Motor neuron (in vitro differentiated cells): ENCODE results near the gene KDM5A. TPM values are rescaled to one million over a fixed set of nuclear protein-coding genes. Genes with fewer than 3 reads are reported as not detected.

Experiments used
- ATAC-seq, 8 experiments: fragments of 200-7000 bp; cut with Tn5 transposase; replicated peaks in 6 of 8; 2 replicates each; pipeline ENCODE4 v1.8.0; 2021; ENCODE audit warnings: mild to moderate bottlenecking in 8 of 8, moderate library complexity in 8 of 8
- H3K27ac ChIP-seq, 2 donors: fragments of 250-450 bp; sonication (Bioruptor Pico); 2 replicates each; pipeline ENCODE4 v1.9.0; 2021; ENCODE audit warnings: antibody characterized with exemption in 2 of 2, mild to moderate bottlenecking in 2 of 2, moderate library complexity in 1 of 2
- H3K4me1 ChIP-seq, 2 donors: fragments of 250-450 bp; sonication (Bioruptor Pico); replicated peaks in 1 of 2; 2 replicates each; pipeline ENCODE4 v1.6.1; 2021; ENCODE audit warnings: antibody characterized with exemption in 2 of 2, mild to moderate bottlenecking in 2 of 2, moderate library complexity in 1 of 2
- H3K4me3 ChIP-seq, 5 donors: fragments of 250-450 bp; sonication (Bioruptor Pico); 2 replicates each; pipeline ENCODE4 v1.9.0; 2021; ENCODE audit warnings: antibody characterized with exemption in 5 of 5, mild to moderate bottlenecking in 5 of 5, moderate library complexity in 4 of 5
- WGBS, 10 experiments: fragments of 450-650 bp; shearing (Covaris generic); methylation state at CpG; one replicate each; pipeline ENCODE4 v1.0.0; 2022; 5-methylcytosine and 5-hydroxymethylcytosine counted together
- in situ Hi-C, 9 experiments: fragments of 400-800 bp; cut with MboI; loops; one replicate each; pipeline ENCODE4 v1.15.0; 2021; ENCODE audit warnings: low sequenced_read_pairs in 9 of 9, low pct_unique_long_range_greater_than_20kb in 2 of 9; ENCODE audit not compliant: unreplicated experiment in 9 of 9
- total RNA-seq, 8 experiments: library from RNA; unstranded; fragments of 300-600 nt; gene quantifications; 2 replicates each; pipeline versions ENCODE4 v1.2.3 to v1.2.4, GENCODE V29; 2022

Gene KDM5A
- total RNA-seq, 8 experiments from 2014 or later: 23.7 to 74.2 (median 42.8) TPM

GRCh38 chr12:262817-263216, 126.3 kb downstream of the KDM5A start, which contains the start of gene SLC6A13:
SLC6A13 (minus strand) TSS chr12:262836; CDS start chr12:260052, 2,784 bp downstream.
- peak in 5 of 8 experiments; percentile 18 to 64 (median 60) for ATAC-seq
- Histone ChIP-seq H3K4me3 (no peak within 1 kb of the TSS), H3K27ac (no peak within 1 kb of the TSS), H3K4me1 (peaks cover 3 to 7% of the 10 kb centered on the region in 2 donors)
- 20 to 70% methylated on average over 1 to 2 of the region's 7 CpGs; no CpG with 5 or more reads in 8 of the 10 experiments for whole genome bisulfite sequencing, 10 experiments
- in situ Hi-C loops: no loop called here

GRCh38 chr12:262113-262512, 127.0 kb downstream of the KDM5A start:
- no peak overlapping the region for H3K27ac ChIP-seq
- no peak overlapping the region for H3K4me3 ChIP-seq
- peaks cover 3% of the 10 kb centered on the region in 2 donors for H3K4me1 ChIP-seq
- in situ Hi-C loops: no loop called here
- ATAC-seq: no peak

- no peak overlapping the region for H3K4me3 ChIP-seq
- in situ Hi-C loops: no loop called here
- H3K27ac ChIP-seq: no peak overlapping the region
- H3K4me1 ChIP-seq: peaks cover under 1 to 4% of the 10 kb centered on the region in 2 donors
- no peak for ATAC-seq
- WGBS, 10 experiments: 17 to 98% (median 71%) methylated on average over 1 to 8 of the region's 14 CpGs; no CpG with 5 or more reads in 1 of the 10 experiments
Measured at GRCh38 chr12:257521-258321, 131.4 kb downstream of the KDM5A start.

GRCh38 chr12:256958-257357, 132.2 kb downstream of the KDM5A start:
- peaks cover 0 to 5% of the 10 kb centered on the region in 2 donors for H3K4me1 ChIP-seq
- no peak overlapping the region for H3K27ac ChIP-seq
- no peak overlapping the region for H3K4me3 ChIP-seq
- WGBS, 10 experiments: 56 to 89% (median 80%) methylated on average over 1 to 3 of the region's 3 CpGs; no CpG with 5 or more reads in 6 of the 10 experiments
- ATAC-seq: no peak
- in situ Hi-C loops: no loop called here

GRCh38 chr12:256225-256624, 132.9 kb downstream of the KDM5A start:
- in situ Hi-C loops: no loop called here
- H3K4me3 ChIP-seq: no peak overlapping the region

GRCh38 chr12:254912-255311, 134.2 kb downstream of the KDM5A start:
- H3K4me1 ChIP-seq: peaks cover 0 to 5% of the 10 kb centered on the region in 2 donors
- 0 to 95% (median 62%) methylated on average over 1 to 9 of the region's 9 CpGs; no CpG with 5 or more reads in 2 of the 10 experiments for WGBS, 10 experiments
- no peak for ATAC-seq
- no peak overlapping the region for H3K27ac ChIP-seq
- in situ Hi-C loops: no loop called here
- H3K4me3 ChIP-seq: no peak overlapping the region

More at GRCh38 chr12:256225-256624, 132.9 kb downstream of the KDM5A start:
- 0 to 100% (median 76%) methylated on average over 1 to 5 of the region's 6 CpGs; no CpG with 5 or more reads in 2 of the 10 experiments for WGBS, 10 experiments
- no peak for ATAC-seq
- Histone ChIP-seq H3K4me1 (peaks cover 0 to 5% of the 10 kb centered on the region in 2 donors), H3K27ac (no peak overlapping the region)

GRCh38 chr12:254039-254438, 135.1 kb downstream of the KDM5A start:
- no peak overlapping the region for H3K4me3 ChIP-seq
- H3K27ac ChIP-seq: no peak overlapping the region
- 14 to 100% (median 69%) methylated on average over 1 to 9 of the region's 10 CpGs for WGBS, 10 experiments
- ATAC-seq: no peak
- H3K4me1 ChIP-seq: peaks cover 0 to 5% of the 10 kb centered on the region in 2 donors
- in situ Hi-C loops: no loop called here

GRCh38 chr12:253116-253831, 135.8 kb downstream of the KDM5A start:
- in situ Hi-C loops: no loop called here
- Histone ChIP-seq H3K4me3 (no peak overlapping the region), H3K27ac (no peak overlapping the region), H3K4me1 (peaks cover 0 to 5% of the 10 kb centered on the region in 2 donors)
- 0 to 88% (median 76%) methylated on average over 1 to 8 of the region's 12 CpGs; no CpG with 5 or more reads in 4 of the 10 experiments for WGBS, 10 experiments
- ATAC-seq: no peak

- Histone ChIP-seq H3K27ac (no peak overlapping the region), H3K4me1 (peaks cover 0 to 5% of the 10 kb centered on the region in 2 donors), H3K4me3 (no peak overlapping the region)
- ATAC-seq: no peak
- WGBS, 10 experiments: 0% methylated on average over 1 of the region's 5 CpGs; no CpG with 5 or more reads in 8 of the 10 experiments
- in situ Hi-C loops: no loop called here
Measured at GRCh38 chr12:252636-253035, 136.5 kb downstream of the KDM5A start.

- no peak overlapping the region for H3K27ac ChIP-seq
- H3K4me3 ChIP-seq: no peak overlapping the region
- 16 to 80% (median 73%) methylated on average over 3 of the region's 3 CpGs for WGBS, 10 experiments
- no peak for ATAC-seq
- in situ Hi-C loops: no loop called here
- H3K4me1 ChIP-seq: no peaks in the 10 kb centered on the region
Measured at GRCh38 chr12:247271-247670, 141.8 kb downstream of the KDM5A start.

- no peak for ATAC-seq
- H3K4me3 ChIP-seq: no peak overlapping the region
- in situ Hi-C loops: no loop called here
- H3K4me1 ChIP-seq: no peaks in the 10 kb centered on the region
- WGBS, 10 experiments: 0 to 92% (median 67%) methylated on average over 1 to 3 of the region's 4 CpGs; no CpG with 5 or more reads in 3 of the 10 experiments
- no peak overlapping the region for H3K27ac ChIP-seq
Measured at GRCh38 chr12:243381-243780, 145.7 kb downstream of the KDM5A start.

GRCh38 chr12:242496-242895, 146.6 kb downstream of the KDM5A start:
- Histone ChIP-seq H3K27ac (no peak overlapping the region), H3K4me3 (no peak overlapping the region), H3K4me1 (no peaks in the 10 kb centered on the region)
- 17 to 97% (median 85%) methylated on average over 1 to 15 of the region's 15 CpGs for WGBS, 10 experiments
- ATAC-seq: no peak
- in situ Hi-C loops: no loop called here

- ATAC-seq: no peak
- in situ Hi-C loops: no loop called here
- Histone ChIP-seq H3K4me3 (no peak overlapping the region), H3K27ac (no peak overlapping the region), H3K4me1 (no peaks in the 10 kb centered on the region)
- WGBS, 10 experiments: 48 to 100% (median 93%) methylated on average over 1 to 9 of the region's 9 CpGs; no CpG with 5 or more reads in 3 of the 10 experiments
Measured at GRCh38 chr12:241266-241665, 147.9 kb downstream of the KDM5A start.
